SK-N-SH (cell line): ENCODE measurements around the gene RANBP2. TPM values are rescaled to one million over a fixed set of nuclear protein-coding genes. Genes with fewer than 3 reads are reported as not detected.

Experiments
- CTCF ChIA-PET: fragments of 300-600, 350-600 bp; formaldehyde crosslinking; extraction: SDS; loops from one replicate; lab custom pipeline; 2021; lab: Yijun Ruan, JAX
- POLR2A ChIA-PET: fragments of 350-600 bp; sonication (Branson Sonifier 250); formaldehyde crosslinking; extraction: SDS; loops from one replicate; lab custom pipeline; 2020; ENCODE audit warnings: antibody characterized with exemption, inconsistent platforms; lab: Yijun Ruan, JAX
- DNase-seq: peaks from one replicate; pipeline ENCODE4 v3.0.0; 2012
- H2AFZ ChIP-seq: fragments of 200-600 bp; sonication (generic); 2 replicates; pipeline ENCODE4 v1.8.1; 2016; ENCODE audit warnings: antibody characterized with exemption, mild to moderate bottlenecking, low read depth
- H3F3A ChIP-seq: fragments of 200-600 bp; sonication (generic); replicated peaks from 2 replicates; pipeline ENCODE3; 2016; ENCODE audit warnings: antibody characterized with exemption, mild to moderate bottlenecking; ENCODE audit not compliant: insufficient read depth
- H3K27ac ChIP-seq, 2 experiments: fragments of 200-500 bp in 1 of 2; fragments of 200-600 bp in 1 of 2; sonication (Bioruptor generic) in 1 of 2; sonication (generic), shearing (Covaris generic) in 1 of 2; 2 replicates each; pipeline versions ENCODE4 v1.5.1 to v1.6.1; 2014 to 2016; ENCODE audit warnings: low read depth in 2 of 2, inconsistent platforms in 1 of 2, low read length in 1 of 2, mild to moderate bottlenecking in 1 of 2, mixed read lengths in 1 of 2
- H3K27me3 ChIP-seq: fragments of 200-600 bp; sonication (generic), shearing (Covaris generic); 2 replicates; pipeline ENCODE4 v1.6.1; 2016; ENCODE audit warnings: mixed run types; ENCODE audit not compliant: insufficient read depth
- H3K36me3 ChIP-seq, 2 experiments: fragments of 200-500 bp in 1 of 2; fragments of 200-600 bp in 1 of 2; sonication (Bioruptor generic) in 1 of 2; sonication (generic) in 1 of 2; replicated peaks in 1 of 2; 2 replicates each; pipeline versions ENCODE3 to v1.5.1; 2014 to 2016; ENCODE audit warnings: low read length in 1 of 2, mild to moderate bottlenecking in 1 of 2; ENCODE audit not compliant: insufficient read depth in 2 of 2, control insufficient read depth in 1 of 2
- H3K4me1 ChIP-seq, 2 experiments: fragments of 200-500 bp in 1 of 2; fragments of 200-600 bp in 1 of 2; sonication (Bioruptor generic) in 1 of 2; sonication (generic), shearing (Covaris generic) in 1 of 2; 2 replicates each; pipeline versions ENCODE4 v1.5.1 to v1.6.1; 2014 to 2016; ENCODE audit warnings: low read depth in 1 of 2, low read length in 1 of 2, mixed run types in 1 of 2; ENCODE audit not compliant: insufficient read depth in 2 of 2, control insufficient read depth in 1 of 2
- H3K4me2 ChIP-seq: fragments of 200-600 bp; sonication (generic), shearing (Covaris generic); 2 replicates; pipeline ENCODE4 v1.6.1; 2017; ENCODE audit warnings: mixed run types
- H3K4me3 ChIP-seq, 2 experiments: fragments of 200-500 bp in 1 of 2; fragments of 200-600 bp in 1 of 2; sonication (Bioruptor generic) in 1 of 2; sonication (generic), shearing (Covaris generic) in 1 of 2; 2 replicates each; pipeline versions ENCODE4 v1.5.1 to v1.8.1; 2014 to 2016; ENCODE audit warnings: low read depth in 2 of 2, inconsistent platforms in 1 of 2, low read length in 1 of 2, mild to moderate bottlenecking in 1 of 2, mixed read lengths in 1 of 2, moderate library complexity in 1 of 2
- H3K79me2 ChIP-seq: fragments of 200-600 bp; sonication (generic); 2 replicates; pipeline ENCODE4 v1.8.1; 2017; ENCODE audit warnings: mild to moderate bottlenecking; ENCODE audit not compliant: insufficient read depth
- H3K9ac ChIP-seq: fragments of 200-600 bp; sonication (generic); 2 replicates; pipeline ENCODE4 v1.6.1; 2017; ENCODE audit warnings: mixed run types
- H3K9me2 ChIP-seq: fragments of 200-600 bp; sonication (generic); 2 replicates; pipeline ENCODE4 v1.6.1; 2017; ENCODE audit warnings: mixed run types
- H3K9me3 ChIP-seq: fragments of 200-600 bp; sonication (generic); 2 replicates; pipeline ENCODE4 v1.6.1; 2017; ENCODE audit warnings: mixed run types, mild to moderate bottlenecking, moderate library complexity
- H4K20me1 ChIP-seq: fragments of 200-600 bp; sonication (generic); 2 replicates; pipeline ENCODE4 v1.6.1; 2017; ENCODE audit warnings: mild to moderate bottlenecking, mixed run types; ENCODE audit not compliant: insufficient read depth
- EP300 ChIP-seq, 2 experiments: IDR thresholded peaks; 2 replicates each; pipeline versions ENCODE4 v1.4.0 to v1.6.1; 2012; ENCODE audit warnings: borderline replicate concordance in 1 of 2, low read depth in 1 of 2, low read length in 1 of 2
- FOSL2 ChIP-seq: IDR thresholded peaks from 2 replicates; pipeline ENCODE4 v1.4.0; 2012; ENCODE audit warnings: low read depth, mild to moderate bottlenecking, moderate library complexity, borderline replicate concordance
- FOXJ3 ChIP-seq: sonication (generic); formaldehyde crosslinking; IDR thresholded peaks from 2 replicates; pipeline ENCODE4 v1.5.1; 2020; ENCODE audit warnings: mild to moderate bottlenecking, missing genetic modification reagents
- GABPA ChIP-seq: IDR thresholded peaks from 2 replicates; pipeline ENCODE4 v1.4.0; 2012; ENCODE audit warnings: low read depth, mild to moderate bottlenecking
- MEF2A ChIP-seq: IDR thresholded peaks from 2 replicates; pipeline ENCODE4 v1.4.0; 2012; ENCODE audit warnings: low read depth, borderline replicate concordance
- MXI1 ChIP-seq: IDR thresholded peaks from 2 replicates; pipeline ENCODE4 v1.6.1; 2012; ENCODE audit warnings: mild to moderate bottlenecking, low read depth, low read length, improper control_type of control experiment
- NFIC ChIP-seq: IDR thresholded peaks from 2 replicates; pipeline ENCODE4 v1.4.0; 2012; ENCODE audit warnings: borderline replicate concordance
- RAD21 ChIP-seq: IDR thresholded peaks from 2 replicates; pipeline ENCODE4 v1.6.1; 2012; ENCODE audit warnings: mild to moderate bottlenecking, low read length
- TCF12 ChIP-seq: IDR thresholded peaks from 2 replicates; pipeline ENCODE4 v1.4.0; 2012
- WGBS: methylation state at CpG from one replicate; pipeline ENCODE4 v1.1.6; 2017; ENCODE audit warnings: low lambda C conversion rate; 5-methylcytosine and 5-hydroxymethylcytosine counted together
- polyA plus RNA-seq, 3 experiments: library from polyadenylated mRNA; depleted of rRNA; stranded (reverse); fragments of >200 nt; gene quantifications; 2 replicates each; pipeline ENCODE4 v1.2.3, GENCODE V29; 2012
- TF ChIP-seq, protein P1 (sequence below): fragments of 200-600 bp; sonication (generic); IDR thresholded peaks from 2 replicates; pipeline ENCODE4 v1.6.1; 2017; ENCODE audit warnings: antibody characterized with exemption, mild to moderate bottlenecking, moderate library complexity
- TF ChIP-seq, protein P2 (sequence below): IDR thresholded peaks from 2 replicates; pipeline ENCODE4 v1.6.1; 2012; ENCODE audit warnings: mild to moderate bottlenecking, low read depth, low read length, moderate library complexity

The RANBP2 gene
- polyA plus RNA-seq, 1 of the 3 experiments (the other 2 are of a cell fraction), result 3.6 TPM

DNA sequence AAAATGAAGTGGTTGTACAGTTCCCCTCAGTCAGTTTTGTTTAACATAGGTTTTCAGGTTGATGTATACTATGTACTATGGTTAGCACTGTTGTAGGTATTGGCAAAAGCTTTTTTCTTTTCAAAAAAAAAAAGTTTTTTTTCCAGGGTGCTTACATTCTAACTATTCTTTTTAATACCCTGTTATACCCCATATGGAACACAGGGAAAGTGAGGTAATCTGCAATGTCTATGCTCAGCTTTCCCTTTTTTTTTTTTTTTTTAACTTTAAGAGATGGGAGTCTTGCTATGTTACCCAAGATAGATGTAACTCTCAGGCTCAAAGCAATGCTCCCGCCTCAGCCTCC, 66.7 kb downstream of the RANBP2 start:
- H3F3A ChIP-seq, result peaks cover 33% of the 10 kb centered on the region
- H3K9me2 ChIP-seq, result no peaks in the 10 kb centered on the region
- peaks cover 43 to 44% of the 10 kb centered on the region in 2 experiments for H3K36me3 ChIP-seq
- peak overlapping the region; percentile 78; the same call in 1 of the 2 replicates for H2AFZ ChIP-seq
- H3K4me2 ChIP-seq, result peak overlapping the region; percentile 92
- CTCF ChIA-PET, result no interaction called here
- H3K4me3 ChIP-seq, result peak overlapping the region; percentile 80 to 88
- H3K27me3 ChIP-seq, result no peaks in the 10 kb centered on the region
- H3K79me2 ChIP-seq, result peaks cover 20% of the 10 kb centered on the region
- peak overlapping the region; percentile 39 to 81 for H3K27ac ChIP-seq
- no peaks in the 10 kb centered on the region for H4K20me1 ChIP-seq
- H3K4me1 ChIP-seq, result peaks cover 0 to 3% of the 10 kb centered on the region in 2 experiments; a peak in 2 of 4 replicates
- H3K9ac ChIP-seq, result peak overlapping the region; percentile 78; the same call in 1 of the 2 replicates
- H3K9me3 ChIP-seq, result no peaks in the 10 kb centered on the region
- POLR2A ChIA-PET, result no interaction called here
- TF ChIP-seq NFIC, result no peak
- no peak for TF ChIP-seq FOSL2
- TF ChIP-seq EP300 (IDR thresholded peaks at IDR 0.05; ENCODE audit: borderline replicate concordance in 1 of 2, low read depth in 1 of 2, low read length in 1 of 2), result no peak
- TF ChIP-seq RAD21, result no peak
- no peak for TF ChIP-seq FOXJ3 (CRISPR knock-in tag)
- TF ChIP-seq, protein P1, sequence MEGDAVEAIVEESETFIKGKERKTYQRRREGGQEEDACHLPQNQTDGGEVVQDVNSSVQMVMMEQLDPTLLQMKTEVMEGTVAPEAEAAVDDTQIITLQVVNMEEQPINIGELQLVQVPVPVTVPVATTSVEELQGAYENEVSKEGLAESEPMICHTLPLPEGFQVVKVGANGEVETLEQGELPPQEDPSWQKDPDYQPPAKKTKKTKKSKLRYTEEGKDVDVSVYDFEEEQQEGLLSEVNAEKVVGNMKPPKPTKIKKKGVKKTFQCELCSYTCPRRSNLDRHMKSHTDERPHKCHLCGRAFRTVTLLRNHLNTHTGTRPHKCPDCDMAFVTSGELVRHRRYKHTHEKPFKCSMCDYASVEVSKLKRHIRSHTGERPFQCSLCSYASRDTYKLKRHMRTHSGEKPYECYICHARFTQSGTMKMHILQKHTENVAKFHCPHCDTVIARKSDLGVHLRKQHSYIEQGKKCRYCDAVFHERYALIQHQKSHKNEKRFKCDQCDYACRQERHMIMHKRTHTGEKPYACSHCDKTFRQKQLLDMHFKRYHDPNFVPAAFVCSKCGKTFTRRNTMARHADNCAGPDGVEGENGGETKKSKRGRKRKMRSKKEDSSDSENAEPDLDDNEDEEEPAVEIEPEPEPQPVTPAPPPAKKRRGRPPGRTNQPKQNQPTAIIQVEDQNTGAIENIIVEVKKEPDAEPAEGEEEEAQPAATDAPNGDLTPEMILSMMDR, result no peak
- no peak for TF ChIP-seq MEF2A
- TF ChIP-seq, protein P2, sequence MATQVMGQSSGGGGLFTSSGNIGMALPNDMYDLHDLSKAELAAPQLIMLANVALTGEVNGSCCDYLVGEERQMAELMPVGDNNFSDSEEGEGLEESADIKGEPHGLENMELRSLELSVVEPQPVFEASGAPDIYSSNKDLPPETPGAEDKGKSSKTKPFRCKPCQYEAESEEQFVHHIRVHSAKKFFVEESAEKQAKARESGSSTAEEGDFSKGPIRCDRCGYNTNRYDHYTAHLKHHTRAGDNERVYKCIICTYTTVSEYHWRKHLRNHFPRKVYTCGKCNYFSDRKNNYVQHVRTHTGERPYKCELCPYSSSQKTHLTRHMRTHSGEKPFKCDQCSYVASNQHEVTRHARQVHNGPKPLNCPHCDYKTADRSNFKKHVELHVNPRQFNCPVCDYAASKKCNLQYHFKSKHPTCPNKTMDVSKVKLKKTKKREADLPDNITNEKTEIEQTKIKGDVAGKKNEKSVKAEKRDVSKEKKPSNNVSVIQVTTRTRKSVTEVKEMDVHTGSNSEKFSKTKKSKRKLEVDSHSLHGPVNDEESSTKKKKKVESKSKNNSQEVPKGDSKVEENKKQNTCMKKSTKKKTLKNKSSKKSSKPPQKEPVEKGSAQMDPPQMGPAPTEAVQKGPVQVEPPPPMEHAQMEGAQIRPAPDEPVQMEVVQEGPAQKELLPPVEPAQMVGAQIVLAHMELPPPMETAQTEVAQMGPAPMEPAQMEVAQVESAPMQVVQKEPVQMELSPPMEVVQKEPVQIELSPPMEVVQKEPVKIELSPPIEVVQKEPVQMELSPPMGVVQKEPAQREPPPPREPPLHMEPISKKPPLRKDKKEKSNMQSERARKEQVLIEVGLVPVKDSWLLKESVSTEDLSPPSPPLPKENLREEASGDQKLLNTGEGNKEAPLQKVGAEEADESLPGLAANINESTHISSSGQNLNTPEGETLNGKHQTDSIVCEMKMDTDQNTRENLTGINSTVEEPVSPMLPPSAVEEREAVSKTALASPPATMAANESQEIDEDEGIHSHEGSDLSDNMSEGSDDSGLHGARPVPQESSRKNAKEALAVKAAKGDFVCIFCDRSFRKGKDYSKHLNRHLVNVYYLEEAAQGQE, result no peak
- TF ChIP-seq MXI1, result no peak
- TF ChIP-seq TCF12, result no peak
- no peak for TF ChIP-seq GABPA
- 0% methylated on average over 1 of the region's 1 CpG for WGBS
- DNase-seq, result no peak
